Spinal cord (tissue), 10 donors: ENCODE measurements around the gene FLT1. TPM values are rescaled to one million over a fixed set of nuclear protein-coding genes. Genes with fewer than 3 reads are reported as not detected.

Experiments
- DNase-seq, 6 donors: peaks; one replicate each; pipeline versions ENCODE4 v3.0.0 to v3.0.0-alpha.2; 2013 to 2015; ENCODE audit warnings: low spot score in 6 of 6, low read depth in 4 of 6
- H3K27ac ChIP-seq: one replicate; pipeline ENCODE4 v1.5.1; 2013; ENCODE audit warnings: low read depth, low read length, control low read depth
- H3K27me3 ChIP-seq: one replicate; pipeline ENCODE4 v1.6.1; 2013; ENCODE audit warnings: low read length; ENCODE audit not compliant: control insufficient read depth, insufficient read depth
- H3K36me3 ChIP-seq: one replicate; pipeline ENCODE4 v1.6.1; 2013; ENCODE audit warnings: low read length; ENCODE audit not compliant: control insufficient read depth, insufficient read depth
- H3K4me1 ChIP-seq: one replicate; pipeline ENCODE4 v1.6.1; 2013; ENCODE audit warnings: low read length; ENCODE audit not compliant: control insufficient read depth, insufficient read depth
- H3K4me3 ChIP-seq: one replicate; pipeline ENCODE4 v1.5.1; 2013; ENCODE audit warnings: low read depth, low read length, control low read depth
- H3K9me3 ChIP-seq: one replicate; pipeline ENCODE4 v1.6.1; 2013; ENCODE audit warnings: low read length; ENCODE audit not compliant: control insufficient read depth, insufficient read depth
- WGBS: methylation state at CpG from one replicate; pipeline ENCODE4 v1.1.5; 2013; ENCODE audit warnings: missing lambda C conversion rate; ENCODE audit not compliant: insufficient coverage; 5-methylcytosine and 5-hydroxymethylcytosine counted together
- polyA plus RNA-seq, 2 donors: library from polyadenylated mRNA; unstranded; fragments of 120-200 nt; gene quantifications; one replicate each; pipeline ENCODE4 v1.2.1, GENCODE V29; 2013; ENCODE audit not compliant: insufficient read length in 2 of 2
- total RNA-seq, 2 donors: library from RNA; depleted of rRNA in 1 of 2; stranded (reverse); fragments of 120-200 nt in 1 of 2; fragments of >200 nt in 1 of 2; gene quantifications; one replicate each; pipeline versions ENCODE4 v1.2.3 to v1.2.4, GENCODE V29; 2013 to 2014
- donor health status: healthy.

FLT1 gene
- total and polyA plus RNA-seq, 4 donors, result 14.6 to 29.3 (median 23.9) TPM

DNA sequence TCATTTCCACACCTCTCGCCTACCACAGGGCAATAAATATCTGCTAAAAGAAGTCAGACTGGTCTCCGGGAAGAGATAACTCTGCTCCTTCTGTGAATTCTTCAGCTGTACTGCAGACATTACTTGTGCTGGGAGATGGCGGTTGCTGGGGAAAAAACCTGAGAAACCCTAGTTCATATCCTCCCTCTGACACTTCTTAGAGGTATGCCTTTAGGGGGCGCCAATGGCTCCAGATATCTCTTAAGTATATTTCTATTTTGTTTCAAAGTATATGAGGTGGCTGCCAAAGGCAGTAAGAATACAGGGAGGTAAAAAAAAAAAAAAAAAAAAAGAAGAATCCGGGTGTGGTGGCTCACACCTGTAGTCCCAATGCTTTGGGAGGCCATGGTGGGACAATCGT lies 181.3 kb downstream of the FLT1 start:
- no peaks in the 10 kb centered on the region for H3K36me3 ChIP-seq
- H3K27me3 ChIP-seq, result no peaks in the 10 kb centered on the region
- no peak overlapping the region for H3K27ac ChIP-seq
- 100% methylated on average over 1 of the region's 6 CpGs for WGBS
- no peak for DNase-seq
- H3K4me3 ChIP-seq, result no peak overlapping the region
- peaks cover 5% of the 10 kb centered on the region for H3K4me1 ChIP-seq
- H3K9me3 ChIP-seq, result no peaks in the 10 kb centered on the region

DNA sequence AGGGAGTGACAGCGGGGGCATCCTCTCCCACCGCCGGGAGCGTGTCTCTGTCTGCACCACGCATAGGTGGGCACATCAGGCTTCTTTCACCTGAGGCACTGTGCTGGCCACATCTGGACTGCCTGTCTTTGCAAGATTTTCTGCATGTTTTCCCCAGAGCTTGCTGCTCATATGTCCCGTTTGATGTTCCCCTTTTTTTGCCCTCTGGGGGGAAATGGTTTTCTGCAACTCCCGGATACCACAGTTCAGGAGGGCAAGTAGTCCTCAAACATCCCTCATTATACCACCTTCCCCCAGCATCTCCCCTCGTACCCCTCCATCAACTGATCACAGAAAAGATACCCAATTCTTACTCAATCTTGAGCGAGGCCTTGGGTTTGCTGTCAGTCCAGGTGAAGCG lies 188.6 kb downstream of the FLT1 start:
- WGBS, result 92% methylated on average over 9 of the region's 10 CpGs
- peaks cover 3% of the 10 kb centered on the region for H3K4me1 ChIP-seq
- no peaks in the 10 kb centered on the region for H3K9me3 ChIP-seq
- H3K27ac ChIP-seq, result no peak overlapping the region
- H3K36me3 ChIP-seq, result no peaks in the 10 kb centered on the region
- no peak for DNase-seq
- no peaks in the 10 kb centered on the region for H3K27me3 ChIP-seq
- H3K4me3 ChIP-seq, result no peak overlapping the region

DNA sequence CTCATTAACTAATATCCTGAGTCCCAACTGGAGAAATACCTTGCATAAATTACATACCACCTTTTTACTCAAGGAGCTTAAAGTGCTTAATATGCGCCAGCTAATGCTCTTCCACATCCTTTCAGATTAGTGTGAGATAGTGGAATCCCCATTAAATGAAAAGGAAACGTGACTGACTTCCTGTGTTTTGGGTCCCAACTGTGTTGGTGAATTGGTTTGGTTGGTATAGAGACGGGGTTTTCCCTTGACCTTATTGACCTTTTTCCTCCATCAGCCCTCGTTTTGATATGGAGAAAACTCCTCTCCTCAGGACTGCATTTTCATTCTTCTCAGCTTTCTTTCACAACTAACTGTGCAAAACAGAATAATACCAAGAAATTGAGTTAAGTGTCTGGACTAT lies 193.1 kb downstream of the FLT1 start:
- no peak overlapping the region for H3K4me3 ChIP-seq

GRCh38 chr13:28299916-28300315 lies 195.0 kb downstream of the FLT1 start:
- DNase-seq, result peak in 2 of 6 donors; percentile 60 to 62

More for the DNA sequence above, 193.1 kb downstream of the FLT1 start:
- DNase-seq, result no peak
- Histone ChIP-seq H3K4me1 (no peaks in the 10 kb centered on the region), H3K9me3 (no peaks in the 10 kb centered on the region), H3K36me3 (no peaks in the 10 kb centered on the region), H3K27me3 (no peaks in the 10 kb centered on the region), H3K27ac (no peak overlapping the region)
- WGBS, result no CpG with 5 or more reads among the region's 4 CpGs

GRCh38 chr13:28297341-28297740 lies 197.6 kb downstream of the FLT1 start:
- H3K9me3 ChIP-seq, result no peaks in the 10 kb centered on the region
- no peak for DNase-seq
- H3K27me3 ChIP-seq, result no peaks in the 10 kb centered on the region
- H3K36me3 ChIP-seq, result peaks cover 3% of the 10 kb centered on the region
- H3K27ac ChIP-seq, result no peak overlapping the region
- no peaks in the 10 kb centered on the region for H3K4me1 ChIP-seq
- 48% methylated on average over 3 of the region's 3 CpGs for WGBS
- H3K4me3 ChIP-seq, result no peak overlapping the region

More at GRCh38 chr13:28299916-28300315, 195.0 kb downstream of the FLT1 start:
- Histone ChIP-seq H3K9me3 (no peaks in the 10 kb centered on the region), H3K27me3 (no peaks in the 10 kb centered on the region), H3K27ac (no peak overlapping the region), H3K36me3 (peaks cover 3% of the 10 kb centered on the region), H3K4me1 (no peaks in the 10 kb centered on the region), H3K4me3 (no peak overlapping the region)
- no CpG with 5 or more reads among the region's 2 CpGs for WGBS

DNA sequence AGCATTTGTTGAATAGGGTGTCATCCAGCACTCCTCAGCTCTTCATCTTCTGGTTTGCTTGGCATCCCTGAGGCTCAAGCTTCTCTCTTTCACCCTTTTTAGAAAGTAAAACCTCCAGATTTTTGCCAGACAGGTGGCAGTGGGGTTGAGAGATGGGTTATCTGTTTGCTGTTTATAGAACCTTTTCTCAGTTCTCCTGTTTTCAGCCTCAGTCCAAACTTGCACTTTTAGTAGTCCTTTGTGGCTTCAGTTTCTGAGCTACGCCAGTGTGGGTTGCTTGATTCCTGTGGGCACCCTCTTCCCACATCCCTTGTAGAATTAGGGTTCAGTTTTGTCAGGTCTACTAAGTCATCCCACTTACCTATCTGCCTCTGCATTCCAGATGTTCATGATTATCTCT lies 208.7 kb downstream of the FLT1 start:
- WGBS, result no CpG with 5 or more reads among the region's 1 CpG
- no peak for DNase-seq
- no peaks in the 10 kb centered on the region for H3K4me1 ChIP-seq
- H3K4me3 ChIP-seq, result no peak overlapping the region
- no peaks in the 10 kb centered on the region for H3K27me3 ChIP-seq
- H3K9me3 ChIP-seq, result no peaks in the 10 kb centered on the region
- H3K27ac ChIP-seq, result no peak overlapping the region
- H3K36me3 ChIP-seq, result peaks cover 12% of the 10 kb centered on the region

GRCh38 chr13:28283600-28283999 lies 211.3 kb downstream of the FLT1 start:
- Histone ChIP-seq H3K27ac (no peak overlapping the region), H3K4me3 (no peak overlapping the region), H3K9me3 (no peaks in the 10 kb centered on the region), H3K36me3 (peaks cover under 1% of the 10 kb centered on the region), H3K4me1 (no peaks in the 10 kb centered on the region), H3K27me3 (no peaks in the 10 kb centered on the region)
- 100% methylated on average over 1 of the region's 3 CpGs for WGBS
- no peak for DNase-seq

DNA sequence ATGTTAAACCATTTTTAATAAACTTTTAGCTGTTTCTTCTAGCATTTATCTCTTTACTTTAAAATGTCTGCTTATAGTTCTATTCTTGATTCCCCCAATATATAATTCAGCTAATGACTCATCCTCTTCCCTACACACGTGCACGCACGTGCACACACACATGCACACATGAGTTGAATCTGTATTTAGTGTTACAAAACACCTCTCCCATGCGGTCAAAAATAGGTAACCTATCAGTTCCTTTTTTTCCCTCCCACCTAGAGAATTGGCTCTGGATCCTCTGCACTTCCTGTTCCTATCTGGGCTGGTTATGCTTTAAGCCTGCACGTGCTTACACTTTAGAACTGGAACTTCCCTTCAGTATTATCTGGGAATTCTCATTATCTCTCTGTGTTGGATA lies 212.5 kb downstream of the FLT1 start:
- Histone ChIP-seq H3K4me3 (no peak overlapping the region), H3K9me3 (no peaks in the 10 kb centered on the region), H3K36me3 (no peaks in the 10 kb centered on the region), H3K27ac (no peak overlapping the region), H3K4me1 (no peaks in the 10 kb centered on the region), H3K27me3 (no peaks in the 10 kb centered on the region)
- WGBS, result 91% methylated on average over 4 of the region's 5 CpGs
- DNase-seq, result no peak

DNA sequence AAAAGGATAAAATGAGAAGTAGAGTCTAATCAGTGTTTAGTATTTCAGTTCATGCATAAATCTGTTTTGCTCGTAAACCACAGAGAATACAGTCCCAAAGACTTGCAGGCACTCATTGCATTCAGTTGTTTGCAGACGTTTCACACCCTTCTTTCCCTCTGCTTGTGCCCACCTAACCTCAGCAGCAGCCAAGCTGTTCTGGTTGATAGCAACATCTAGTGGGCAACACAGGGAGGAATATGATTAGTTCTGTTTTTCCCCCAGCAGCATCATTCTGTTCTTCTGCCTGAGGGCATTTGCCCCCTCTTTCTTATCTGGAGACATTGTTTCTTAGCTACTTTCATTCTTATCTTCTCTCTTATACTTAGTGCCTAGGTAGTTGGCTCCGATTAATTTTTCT lies 221.0 kb downstream of the FLT1 start:
- DNase-seq, result peak in 1 of 6 donors; percentile 38
- H3K27me3 ChIP-seq, result no peaks in the 10 kb centered on the region
- no peaks in the 10 kb centered on the region for H3K4me1 ChIP-seq
- H3K36me3 ChIP-seq, result peaks cover 4% of the 10 kb centered on the region
- no peaks in the 10 kb centered on the region for H3K9me3 ChIP-seq
- H3K4me3 ChIP-seq, result no peak overlapping the region
- H3K27ac ChIP-seq, result no peak overlapping the region
- 100% methylated on average over 1 of the region's 3 CpGs for WGBS

- H3K4me1 ChIP-seq, result no peaks in the 10 kb centered on the region
- no peaks in the 10 kb centered on the region for H3K27me3 ChIP-seq
- H3K27ac ChIP-seq, result no peak overlapping the region
- no peak overlapping the region for H3K4me3 ChIP-seq
- no peaks in the 10 kb centered on the region for H3K9me3 ChIP-seq
- H3K36me3 ChIP-seq, result peaks cover 4% of the 10 kb centered on the region
- WGBS, result no CpG with 5 or more reads among the region's 2 CpGs
- no peak for DNase-seq
Measured at GRCh38 chr13:28271056-28271840, 223.7 kb downstream of the FLT1 start.
